ENCODE results near the gene ARPC3.
"Not testable (repeated sequence)": the region's sequence is repeated elsewhere in the genome, so short reads cannot be mapped to it uniquely, and the experiment has no call there.

The ARPC3 gene

DNA sequence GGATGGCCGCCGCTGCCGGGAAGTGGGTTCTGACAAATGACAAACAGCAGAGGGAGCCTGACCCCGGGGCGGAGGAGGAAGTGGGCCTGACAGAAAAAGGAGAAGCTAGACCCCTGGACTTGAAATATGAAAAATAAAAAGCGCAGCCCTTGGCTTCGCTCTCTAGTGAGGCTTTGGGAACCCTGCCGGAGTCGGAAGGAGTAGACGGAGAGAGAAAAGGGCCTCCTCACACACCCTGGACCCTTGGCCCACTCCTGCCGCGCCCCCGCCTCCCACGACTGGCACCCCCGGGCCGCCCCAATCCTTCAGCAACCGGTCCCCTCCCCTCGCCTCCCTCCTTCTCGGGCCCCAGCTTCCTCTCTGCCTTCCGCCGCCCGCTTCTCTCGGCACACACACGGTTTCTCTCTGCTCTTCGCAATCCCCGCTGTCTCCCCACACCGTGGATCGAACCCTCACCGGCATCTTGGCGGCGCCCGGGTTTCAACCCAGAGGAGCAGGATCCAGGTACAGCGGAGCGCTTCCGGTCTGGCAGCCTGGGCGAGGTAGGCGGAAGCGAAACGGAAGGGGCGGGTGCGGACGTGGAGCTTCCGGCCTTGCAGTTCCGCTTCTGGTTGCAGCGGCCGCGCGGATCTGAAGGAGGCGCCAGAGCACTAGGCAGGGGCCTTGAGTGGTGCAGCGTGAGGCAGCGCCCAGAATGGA is at the start of gene ARPC3:
Gene ARPC3, minus strand, starts transcription at position 539 of the 699 bp plus-strand sequence. Its CDS starts 77 bp downstream, at position 462.
- DNase-seq = peak; percentile 96

- no peak for DNase-seq
Observed at GRCh38 chr12:110498984-110499706, 49.0 kb upstream of the ARPC3 start.

- DNase-seq = no peak
Observed at GRCh38 chr12:110475426-110475825, 25.3 kb upstream of the ARPC3 start.

- peak; percentile 97 for DNase-seq
Observed at GRCh38 chr12:110468214-110469048, 18.3 kb upstream of the ARPC3 start, which contains the start of the genes FAM216A and GPN3. Gene FAM216A (plus strand): TSS chr12:110468845. CDS start chr12:110468876, 31 bp downstream. Gene GPN3 (minus strand): TSS chr12:110468257. CDS start chr12:110468203, 54 bp downstream.

GRCh38 chr12:110467847-110468213 is 17.7 kb upstream of the ARPC3 start:
- no peak for DNase-seq

DNA sequence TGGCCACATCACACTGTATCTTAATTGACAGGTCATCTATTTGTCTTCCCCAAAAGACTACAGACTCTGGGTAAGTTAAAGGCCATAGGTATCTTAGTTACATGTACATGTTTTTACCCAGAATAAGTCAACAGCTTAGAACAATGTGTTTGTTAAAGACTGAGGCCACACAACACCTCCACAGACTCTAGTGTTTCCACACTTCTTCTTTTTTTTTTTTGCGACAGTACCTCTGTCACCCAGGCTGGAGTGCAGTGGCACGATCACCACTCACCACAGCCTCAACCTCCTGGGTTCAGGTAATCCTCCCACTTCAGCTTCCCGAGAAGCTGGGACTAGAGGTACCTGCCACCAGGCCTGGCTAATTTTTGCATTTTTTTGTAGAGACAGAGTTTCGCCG is 16.7 kb upstream of the ARPC3 start:
- no peak for DNase-seq

- DNase-seq = not testable (repeated sequence)
Observed at GRCh38 chr12:110465765-110466164, 15.6 kb upstream of the ARPC3 start.

GRCh38 chr12:110465024-110465423 is 14.9 kb upstream of the ARPC3 start:
- DNase-seq = no peak

DNA sequence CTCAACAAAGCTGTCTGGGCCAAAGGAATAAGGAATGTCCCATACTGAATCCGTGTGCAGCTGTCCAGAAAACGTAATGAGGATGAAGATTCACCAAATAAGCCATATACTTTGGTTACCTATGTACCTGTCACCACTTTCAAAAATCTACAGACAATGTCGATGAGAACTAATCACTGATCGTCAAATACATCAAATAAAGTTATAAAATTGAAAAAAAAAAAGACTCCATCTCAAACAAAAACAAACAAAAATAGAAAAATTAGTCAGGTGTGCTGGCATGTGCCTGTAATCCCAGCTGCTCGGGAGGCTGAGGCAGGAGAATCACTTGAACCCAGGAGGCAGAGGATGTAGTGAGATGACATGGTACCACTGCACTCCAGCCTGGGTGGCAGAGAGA is 11.1 kb upstream of the ARPC3 start:
- DNase-seq = not testable (repeated sequence)

DNA sequence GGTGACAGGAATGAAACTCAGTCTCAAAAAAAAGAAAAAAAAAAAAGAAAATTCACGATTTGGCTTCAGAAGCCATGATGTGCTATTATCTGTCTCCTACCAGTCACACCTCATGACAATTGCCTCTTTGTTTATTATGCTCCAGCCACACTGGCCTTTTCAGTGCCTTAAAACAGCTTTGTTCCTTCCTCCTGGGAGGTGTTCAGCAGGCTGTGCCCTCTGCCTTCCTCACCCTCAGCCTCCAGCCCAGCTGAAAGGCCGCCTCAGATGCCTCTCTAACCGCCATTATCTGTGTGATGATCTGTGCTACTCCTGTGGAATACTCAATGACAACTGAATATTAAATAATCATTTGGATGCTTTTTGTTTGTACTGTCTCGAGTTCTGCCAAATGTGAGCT is 8.6 kb upstream of the ARPC3 start:
- no peak for DNase-seq

GRCh38 chr12:110453569-110454296 is 3.6 kb upstream of the ARPC3 start:
- DNase-seq = no peak

DNA sequence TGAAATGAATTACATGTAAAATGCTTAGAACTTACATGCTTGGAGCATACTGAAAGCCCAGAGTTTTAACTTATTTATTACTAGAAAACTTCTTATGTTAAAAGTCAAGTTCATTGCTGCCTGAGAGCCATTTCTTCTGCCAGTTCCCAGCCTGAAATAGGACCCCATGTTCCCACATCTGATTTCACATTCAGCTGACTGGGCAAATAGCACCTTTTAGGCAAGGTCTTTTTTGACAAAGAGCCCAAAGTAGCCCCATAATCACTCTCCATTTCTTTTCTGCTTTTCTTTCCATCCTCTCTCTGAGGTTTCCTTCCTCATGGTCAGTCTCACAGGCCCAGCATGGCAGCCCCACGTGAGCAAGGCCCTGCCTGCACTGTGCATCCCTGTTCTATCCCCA is 1.1 kb upstream of the ARPC3 start:
- no peak for DNase-seq

- DNase-seq = no peak
Observed at GRCh38 chr12:110444455-110444854, 5.7 kb downstream of the ARPC3 start.

DNA sequence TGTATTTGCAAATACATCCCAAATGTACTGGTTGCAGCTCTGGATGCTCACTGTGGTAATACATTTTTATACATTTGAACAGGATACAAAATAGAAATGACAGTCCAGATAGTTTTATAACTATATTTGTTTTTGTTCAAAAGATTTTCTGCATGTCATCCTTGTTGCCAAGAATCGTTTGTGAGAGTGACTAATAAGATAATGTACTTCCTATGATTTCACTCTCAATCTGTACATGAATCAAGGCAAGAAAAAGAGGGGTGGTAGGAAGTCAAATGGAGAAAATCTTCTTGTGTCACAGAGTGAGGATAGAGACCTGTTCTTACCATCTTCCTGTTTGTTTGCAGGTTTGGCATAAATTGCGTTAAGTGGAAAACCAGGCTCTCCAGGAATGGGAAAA is 13.9 kb downstream of the ARPC3 start:
- no peak for DNase-seq

GRCh38 chr12:110431957-110432587 is 18.1 kb downstream of the ARPC3 start:
- peak; percentile 14 for DNase-seq

GRCh38 chr12:110429676-110430075 is 20.5 kb downstream of the ARPC3 start:
- DNase-seq = not testable (repeated sequence)

DNA sequence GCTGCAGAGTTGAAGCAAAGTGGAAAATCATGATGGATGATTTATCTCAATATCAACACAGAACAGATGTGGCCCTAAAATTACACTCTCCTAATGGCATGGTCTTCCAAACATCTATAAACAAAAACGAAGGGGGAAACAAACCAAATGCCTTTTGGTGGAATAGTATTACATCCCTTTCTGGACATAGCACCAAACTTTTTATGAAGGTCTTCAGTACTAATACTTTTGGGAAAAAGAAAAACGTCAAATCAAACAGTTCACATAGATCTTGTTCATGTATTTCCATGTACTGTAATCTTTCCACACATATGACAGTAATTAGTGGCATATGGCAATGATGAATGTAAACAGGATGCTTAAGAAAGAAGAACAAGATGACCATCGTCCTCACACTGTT is 23.7 kb downstream of the ARPC3 start:
- no peak for DNase-seq

- DNase-seq = no peak
Observed at GRCh38 chr12:110424237-110424636, 25.9 kb downstream of the ARPC3 start.

DNA sequence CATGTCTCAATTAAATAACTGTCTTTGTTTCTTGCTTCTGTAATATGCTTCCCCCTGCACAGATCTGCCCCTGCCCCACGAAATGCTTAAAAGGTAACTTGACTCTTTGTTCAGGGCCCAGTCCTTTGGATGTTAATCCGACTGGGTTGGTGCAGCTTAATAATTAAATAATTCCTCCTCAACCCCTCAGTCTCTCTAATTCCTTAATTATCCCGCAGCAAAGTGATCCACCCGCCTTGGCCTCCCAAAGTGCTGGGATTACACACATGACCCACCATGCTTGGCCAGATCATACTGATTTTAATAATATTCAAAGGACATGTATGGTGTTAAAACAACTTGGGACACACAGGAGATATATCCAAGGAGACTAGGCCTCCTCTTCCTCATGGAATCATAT is 28.4 kb downstream of the ARPC3 start:
- no peak for DNase-seq

GRCh38 chr12:110421159-110421661 is 28.9 kb downstream of the ARPC3 start:
- no peak for DNase-seq

- not testable (repeated sequence) for DNase-seq
Observed at GRCh38 chr12:110420644-110421043, 29.5 kb downstream of the ARPC3 start.

DNA sequence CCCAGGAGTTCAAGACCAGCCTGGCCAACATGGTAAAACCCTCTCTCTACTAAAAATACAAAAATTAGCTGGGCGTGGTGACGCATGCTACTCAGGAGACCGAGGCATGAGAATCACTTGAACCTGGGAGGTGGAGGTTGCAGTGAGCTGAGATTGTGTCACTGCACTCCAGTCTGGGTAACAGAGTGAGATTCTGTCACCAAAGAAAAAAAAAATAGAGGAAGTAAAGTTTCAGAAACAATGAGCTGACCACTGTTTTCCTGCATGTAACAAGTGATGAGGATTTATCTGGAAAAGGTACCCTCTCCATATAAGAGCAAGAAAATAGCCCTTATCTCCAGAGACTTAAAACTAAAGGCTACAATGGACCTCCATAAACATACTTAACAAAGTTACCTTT is 33.0 kb downstream of the ARPC3 start:
- DNase-seq = not testable (repeated sequence)

Data from stimulated activated CD4-positive, alpha-beta T cell treated with anti-CD3 and anti-CD28 coated beads, Interleukin-1b, Interleukin-23, amount 100 ng/mL, for 48 hours (primary cell).